EH (cell line): ENCODE results near the gene HTT.

Experiments
- DNase-seq: peaks from one replicate; pipeline ENCODE4 v3.0.0-alpha.2; 2015; ENCODE audit warnings: low read depth

HTT gene

GRCh38 chr4:3074078-3074845, at the start of gene HTT, which contains the start of gene HTT-AS:
Gene HTT (plus strand): TSS chr4:3074681. CDS start chr4:3074826, 145 bp downstream.
Gene HTT-AS (minus strand): TSS chr4:3074538.
- DNase-seq = peak; percentile 93

DNA sequence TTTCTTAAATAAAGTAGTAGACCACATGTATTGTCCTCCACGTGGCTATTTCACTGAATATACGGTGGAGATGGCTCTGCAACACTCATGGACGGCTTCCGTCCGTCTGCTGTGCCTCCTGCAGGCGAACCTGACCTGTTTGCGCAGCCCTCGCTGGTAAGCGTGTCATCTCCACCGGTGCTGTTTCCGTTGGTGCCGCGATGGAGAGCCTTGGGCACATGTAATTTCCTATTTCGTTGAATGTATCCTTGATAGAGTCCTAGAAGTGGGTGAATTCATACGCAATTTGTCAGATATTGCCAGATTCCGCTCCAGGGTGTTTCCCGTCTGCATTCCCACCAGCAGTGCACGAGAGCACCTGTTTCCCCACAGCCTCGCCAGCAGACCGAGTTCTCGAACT, 48.6 kb upstream of the HTT start:
- DNase-seq = no peak

GRCh38 chr4:3026540-3026939, 47.9 kb upstream of the HTT start:
- no peak for DNase-seq

GRCh38 chr4:3029464-3029863, 45.0 kb upstream of the HTT start:
- DNase-seq = no peak

- DNase-seq = no peak
These were observed 43.7 kb upstream of the HTT start for GRCh38 chr4:3030566-3031356.

DNA sequence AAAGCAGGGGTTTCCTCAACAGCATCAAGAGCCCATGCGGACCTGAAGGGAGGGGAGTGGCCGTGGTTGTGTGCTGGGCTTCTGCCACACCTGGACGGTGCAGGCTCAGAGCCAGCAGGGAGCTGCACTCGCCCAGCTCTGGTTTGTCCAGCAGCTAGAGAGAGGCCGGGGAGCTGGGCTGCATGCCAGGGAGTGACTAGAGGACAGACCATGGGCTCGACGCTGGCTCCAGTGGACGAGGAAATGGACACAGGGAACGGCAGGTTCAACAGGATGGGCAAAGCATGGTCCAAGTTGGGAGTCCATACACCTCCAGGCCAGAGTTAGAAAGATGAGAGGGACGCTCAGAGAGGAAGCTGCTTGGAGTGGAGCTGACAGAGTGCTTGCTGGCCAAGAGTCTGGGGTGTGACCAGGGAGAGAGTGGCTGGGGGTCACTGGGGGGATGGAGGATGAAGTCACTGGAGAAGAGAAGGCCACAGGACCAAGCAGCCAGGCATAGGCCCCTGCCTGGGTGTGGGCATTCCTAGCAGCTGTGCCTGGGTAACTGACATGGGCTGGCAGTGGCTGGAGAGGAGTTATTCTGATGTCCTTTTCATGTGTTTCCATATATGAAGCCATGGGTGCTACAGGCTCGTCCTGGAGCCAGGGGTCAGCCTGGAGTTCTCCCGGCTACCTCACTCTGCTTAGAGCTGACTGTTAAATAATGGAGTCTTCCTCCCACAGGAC, 43.0 kb upstream of the HTT start:
- DNase-seq = no peak

DNA sequence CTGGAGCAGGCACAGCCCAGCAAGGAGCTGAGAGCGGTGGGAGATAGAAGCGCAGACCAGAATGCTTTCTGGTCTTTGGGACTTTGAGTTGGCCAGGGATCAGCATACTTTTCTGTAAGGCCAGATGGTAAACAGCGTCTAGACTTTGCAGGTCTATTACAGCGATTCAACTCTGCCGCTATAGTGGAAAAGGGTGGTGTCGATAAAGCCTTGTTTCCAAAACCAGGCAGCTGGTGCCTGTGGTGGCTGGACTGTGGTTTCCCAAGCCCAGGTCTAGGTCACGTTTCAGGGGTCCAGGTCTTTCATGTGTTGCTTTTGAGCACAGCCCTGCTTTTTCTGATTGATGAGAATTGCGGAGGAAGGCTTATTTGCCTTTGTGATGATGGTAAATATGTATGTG, 40.2 kb upstream of the HTT start:
- DNase-seq = no peak

- DNase-seq = no peak
These were observed 39.2 kb upstream of the HTT start for GRCh38 chr4:3035249-3035648.

- no peak for DNase-seq
These were observed 38.8 kb upstream of the HTT start for GRCh38 chr4:3035674-3036073.

- DNase-seq = no peak
These were observed 38.1 kb upstream of the HTT start for GRCh38 chr4:3036131-3036952.

- DNase-seq = peak; percentile 10
These were observed 36.5 kb upstream of the HTT start for GRCh38 chr4:3037957-3038461.

GRCh38 chr4:3039706-3040366, 34.6 kb upstream of the HTT start:
- DNase-seq = no peak

GRCh38 chr4:3040452-3041191, 33.9 kb upstream of the HTT start:
- no peak for DNase-seq

DNA sequence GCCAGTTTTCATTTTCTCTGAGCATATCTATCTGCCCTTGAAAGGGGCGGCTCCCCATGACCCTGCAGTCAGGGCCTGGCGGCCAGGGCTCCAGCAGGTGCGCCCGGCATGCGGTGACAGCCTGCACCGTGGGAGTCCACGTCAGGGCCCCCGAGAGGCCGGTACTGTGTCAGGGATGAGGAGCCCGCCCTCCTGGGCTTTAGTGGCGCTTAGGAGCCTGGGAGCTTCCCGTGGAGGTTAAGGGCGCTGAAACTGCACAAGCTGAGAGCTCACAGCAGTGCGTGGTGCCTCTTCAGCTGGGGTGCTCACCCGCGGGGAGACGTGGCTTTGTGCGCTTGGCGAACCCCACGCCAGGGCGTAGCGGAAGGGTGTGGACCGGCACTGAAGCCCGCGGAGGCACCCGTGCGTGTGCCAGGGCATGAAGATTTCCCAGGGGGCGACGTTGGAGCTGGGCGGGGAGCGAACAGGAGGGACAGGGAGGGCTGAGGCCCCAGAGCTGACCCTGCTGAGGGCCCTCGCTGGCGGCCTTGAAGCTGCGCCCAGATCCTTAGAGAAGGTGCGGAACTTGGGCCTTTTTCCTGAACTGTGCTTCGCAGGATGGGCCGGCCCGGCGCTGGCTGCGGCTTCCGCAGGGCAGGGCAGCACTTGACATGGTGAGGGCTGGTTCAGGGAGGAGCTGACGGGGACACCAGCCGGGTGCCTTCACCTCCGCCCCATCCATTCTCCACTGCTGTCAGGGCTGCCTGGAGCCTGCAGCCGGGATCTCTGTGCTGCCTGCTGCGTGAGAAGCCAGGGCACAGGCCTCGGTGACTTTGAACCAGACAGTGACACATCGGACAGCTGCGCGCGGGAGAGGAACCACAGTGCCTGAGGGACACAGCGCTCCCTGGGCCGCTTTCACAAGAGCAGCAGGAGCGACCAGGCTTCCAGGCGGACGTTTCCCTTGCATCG, 33.0 kb upstream of the HTT start:
- DNase-seq = peak; percentile 80

DNA sequence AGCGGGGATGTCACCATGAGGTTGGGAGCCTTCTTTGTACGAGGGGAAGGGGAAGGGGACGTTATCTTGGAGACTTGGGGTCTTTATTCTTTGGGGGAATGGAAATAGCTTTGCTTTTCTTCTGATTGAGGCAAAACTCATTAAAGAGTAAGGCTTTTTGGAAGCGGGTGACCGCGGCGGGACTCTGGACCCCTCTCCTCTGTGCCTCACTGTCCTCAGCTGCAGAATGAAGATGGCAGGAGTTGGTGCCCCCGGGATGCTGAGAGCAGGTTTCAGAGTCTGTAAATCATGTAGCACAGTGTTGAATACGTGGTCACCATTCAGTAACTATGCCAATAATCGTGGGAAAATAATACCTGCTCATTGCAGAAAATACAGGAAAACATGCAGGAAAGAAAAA, 32.3 kb upstream of the HTT start:
- no peak for DNase-seq

DNA sequence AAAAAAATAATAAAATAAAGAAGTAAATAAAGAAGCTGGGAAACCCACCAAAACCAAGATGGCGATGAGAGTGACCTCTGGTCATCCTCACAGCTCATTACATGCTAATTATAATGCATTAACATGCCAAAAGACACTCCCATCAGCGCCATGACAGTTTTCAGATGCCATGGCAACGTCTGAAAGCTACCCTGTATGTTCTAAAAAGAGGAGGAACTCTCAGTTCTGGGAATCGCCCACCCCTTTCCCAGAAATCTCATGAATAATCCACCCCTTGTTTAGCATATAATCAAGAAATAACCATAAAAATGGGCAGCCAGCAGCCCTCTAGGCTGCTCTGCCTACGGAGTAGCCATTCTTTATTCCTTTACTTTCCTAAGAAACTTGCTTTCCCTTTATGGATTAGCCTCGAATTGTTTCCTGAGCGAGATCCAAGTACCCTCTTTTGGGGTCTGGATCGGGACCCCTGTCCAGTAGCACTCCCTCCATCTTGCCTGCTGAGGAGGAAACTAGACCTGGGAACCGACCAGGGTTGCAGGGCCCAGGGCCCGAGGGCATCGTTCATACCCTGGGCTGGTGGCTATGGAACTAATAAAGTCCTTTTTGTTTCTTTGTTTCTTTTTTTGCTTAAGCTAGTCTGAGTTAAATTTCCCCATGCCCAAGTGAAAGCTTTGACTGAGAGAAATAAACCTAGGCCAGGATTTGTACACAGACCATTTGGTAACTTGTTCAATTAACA, 31.0 kb upstream of the HTT start:
- no peak for DNase-seq

DNA sequence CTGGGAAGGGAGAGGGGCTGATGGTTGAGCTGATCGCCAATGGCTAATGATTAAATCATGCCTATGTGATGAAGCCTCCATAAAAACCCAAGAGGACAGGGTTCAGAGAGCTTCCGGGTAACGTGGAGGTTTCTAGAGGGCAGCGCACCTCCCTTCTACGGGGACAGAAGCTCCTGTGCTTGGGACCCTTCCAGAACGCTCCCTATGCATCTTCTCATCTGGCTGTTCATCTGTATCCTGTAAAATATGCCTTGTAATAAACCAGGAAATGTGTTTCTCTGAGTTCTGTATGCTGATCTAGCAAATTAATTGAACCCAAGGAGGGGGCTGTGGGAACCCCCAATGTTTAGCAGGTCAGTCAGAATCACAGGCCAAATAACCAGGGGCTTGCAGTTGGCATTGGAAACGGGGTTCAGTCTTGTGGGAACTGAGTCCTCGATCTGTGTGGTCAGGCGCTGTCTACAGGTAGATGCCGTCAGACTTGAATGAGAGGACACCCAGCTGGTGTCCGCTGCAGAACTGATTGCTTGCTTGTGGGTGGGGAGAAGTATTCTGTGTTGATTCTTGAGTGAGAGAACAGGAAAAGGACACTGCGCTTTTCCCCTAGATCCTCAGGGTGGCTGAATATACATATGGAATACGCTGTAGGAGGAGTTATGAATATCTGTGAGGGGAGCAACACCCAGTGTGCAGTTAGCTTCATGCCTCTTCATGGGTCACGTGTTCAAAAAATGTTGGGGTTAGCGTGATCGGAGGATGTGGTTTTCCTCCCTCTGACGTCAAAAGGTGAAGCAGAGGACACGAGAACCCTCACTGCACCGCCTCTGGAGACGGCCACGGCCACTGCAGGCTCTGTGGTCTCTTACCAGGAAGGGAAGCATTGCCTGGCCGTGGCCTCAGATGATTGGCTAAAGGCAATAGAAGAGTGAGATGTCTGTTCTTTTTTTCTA, 29.3 kb upstream of the HTT start:
- peak; percentile 75 for DNase-seq
